Kidney (tissue), 14 donors: ENCODE measurements around the gene MAML3. TPM values are rescaled to one million over a fixed set of nuclear protein-coding genes. Genes with fewer than 3 reads are reported as not detected.

Source experiments
- DNase-seq, 5 donors: peaks; one replicate each; pipeline ENCODE4 v3.0.0-alpha.2; 2013 to 2020
- FAIRE-seq: peaks from 2 replicates; lab custom pipeline; 2012; peaks lifted over from hg19 to GRCh38; lab: Jason Lieb, UNC
- H3K27ac ChIP-seq, 2 donors: one replicate each; pipeline ENCODE4 v1.7.0; 2013; ENCODE audit warnings: low read depth in 2 of 2, low read length in 2 of 2, inconsistent platforms in 1 of 2
- H3K27me3 ChIP-seq: one replicate; pipeline ENCODE4 v1.7.1; 2013; ENCODE audit warnings: low read length, inconsistent platforms; ENCODE audit not compliant: control insufficient read depth, insufficient read depth
- H3K36me3 ChIP-seq, 3 donors: one replicate each; pipeline versions ENCODE4 v1.7.0 to v1.7.1; 2013; ENCODE audit warnings: low read length in 3 of 3, control low read depth in 1 of 3, inconsistent platforms in 1 of 3; ENCODE audit not compliant: insufficient read depth in 3 of 3, control insufficient read depth in 2 of 3
- H3K4me1 ChIP-seq, 3 donors: one replicate each; pipeline versions ENCODE4 v1.7.0 to v1.7.1; 2013; ENCODE audit warnings: low read length in 3 of 3, inconsistent platforms in 1 of 3, low read depth in 1 of 3; ENCODE audit not compliant: control insufficient read depth in 2 of 3, insufficient read depth in 2 of 3
- H3K4me3 ChIP-seq, 3 donors: one replicate each; pipeline versions ENCODE4 v1.7.0 to v1.8.1; 2013; ENCODE audit warnings: low read length in 3 of 3, control low read depth in 1 of 3, inconsistent platforms in 1 of 3
- H3K9ac ChIP-seq, 3 donors: one replicate each; pipeline versions ENCODE4 v1.7.0 to v1.7.1; 2013; ENCODE audit warnings: low read length in 3 of 3, control low read depth in 1 of 3, inconsistent platforms in 1 of 3
- H3K9me3 ChIP-seq, 3 donors: one replicate each; pipeline versions ENCODE4 v1.7.0 to v1.7.1; 2013; ENCODE audit warnings: low read length in 3 of 3, control low read depth in 1 of 3, inconsistent platforms in 1 of 3; ENCODE audit not compliant: control insufficient read depth in 2 of 3, insufficient read depth in 1 of 3
- CTCF ChIP-seq: IDR thresholded peaks from 3 replicates; pipeline ENCODE4 v1.5.1; 2012; ENCODE audit warnings: mild to moderate bottlenecking, moderate library complexity, borderline replicate concordance; ENCODE audit not compliant: insufficient read depth; ENCODE audit errors: extremely low read depth
- intact Hi-C: fragments of 100-400 bp; cut with DNase I; formaldehyde crosslinking; loops from one replicate; pipeline ENCODE4 v1.11.1; 2022
- polyA plus RNA-seq: library from polyadenylated mRNA; stranded (reverse); fragments of 350-450 nt; fragmentation: Illumina TruSeq; extraction: RNeasy Lipid Tissue Mini Kit (QIAGEN cat#74804); gene quantifications from one replicate; pipeline ENCODE4 v1.2.3, GENCODE V29; 2014; ENCODE audit warnings: low read depth, low replicate concordance; ENCODE audit not compliant: insufficient read depth
- total RNA-seq: library from RNA; stranded (reverse); fragmentation: NEBNext Ultra II Directional; extraction: Animal tissue kit (Norgen Biotek cat#: 25700); gene quantifications from one replicate; pipeline ENCODE4 v1.2.1, GENCODE V29; 2021
- donor health status: control.
- donor health status: control.
- donor health status: control.
- donor health status: control.
- donor health status: control.
- donor health status: DM: yes; HTN: yes; CAD: no.
- donor health status: Normal renal cell carcinoma (clear cell type).

MAML3 gene
- total and polyA plus RNA-seq, 2 donors from 2014 or later, result 1.4 to 10.4 TPM

GRCh38 chr4:139817657-139818452 lies 336.1 kb downstream of the MAML3 start:
- Histone ChIP-seq H3K4me1 (peaks cover 0 to 6% (median 2%) of the 10 kb centered on the region in 3 donors), H3K9ac (no peak overlapping the region), H3K4me3 (no peak overlapping the region), H3K9me3 (no peaks in the 10 kb centered on the region), H3K36me3 (no peaks in the 10 kb centered on the region), H3K27ac (no peak overlapping the region), H3K27me3 (no peaks in the 10 kb centered on the region)
- DNase-seq (no peak), FAIRE-seq (no peak)
- no peak for TF ChIP-seq CTCF
- intact Hi-C loops, result no loop called here

DNA sequence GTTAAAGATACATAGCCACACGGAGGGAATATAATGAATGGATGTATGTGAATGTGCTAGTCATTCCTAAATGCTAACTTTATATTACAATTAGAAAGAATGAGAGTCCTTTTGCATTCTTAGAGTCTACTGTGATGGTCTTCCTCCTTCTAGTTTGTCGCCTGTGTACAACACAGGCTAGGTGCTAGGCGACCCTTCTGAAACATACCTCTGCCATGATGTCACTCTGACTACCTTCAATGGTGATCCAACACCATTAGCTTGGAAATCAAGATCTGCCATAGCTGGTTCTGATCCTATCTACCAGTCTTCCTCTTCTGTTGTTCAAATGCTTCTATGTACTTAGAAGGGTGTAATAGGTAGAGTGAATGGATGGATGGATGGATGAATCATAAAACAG lies 337.1 kb downstream of the MAML3 start:
- intact Hi-C loops, result no loop called here
- no peaks in the 10 kb centered on the region for H3K27me3 ChIP-seq
- H3K9me3 ChIP-seq, result no peaks in the 10 kb centered on the region
- no peak overlapping the region for H3K27ac ChIP-seq
- no peaks in the 10 kb centered on the region for H3K36me3 ChIP-seq
- H3K4me1 ChIP-seq, result peaks cover 0 to 6% (median 2%) of the 10 kb centered on the region in 3 donors
- FAIRE-seq (no peak), DNase-seq (no peak)
- H3K9ac ChIP-seq, result no peak overlapping the region
- TF ChIP-seq CTCF, result no peak
- no peak overlapping the region for H3K4me3 ChIP-seq

- TF ChIP-seq CTCF, result no peak
- Histone ChIP-seq H3K36me3 (no peaks in the 10 kb centered on the region), H3K4me3 (peak overlapping the region; percentile 1 to 46 (median 34)), H3K27me3 (no peaks in the 10 kb centered on the region), H3K4me1 (peaks cover 0 to 6% (median 2%) of the 10 kb centered on the region in 3 donors), H3K27ac (peak overlapping the region in 1 of 2 donors; percentile 69), H3K9ac (peak overlapping the region in 1 of 3 donors; percentile 4), H3K9me3 (peaks cover 0 to under 1% (median 0%) of the 10 kb centered on the region in 3 donors)
- peak; percentile 78 to 93 (median 90) for DNase-seq
- FAIRE-seq, result no peak
- intact Hi-C loops, result no loop called here
Measured at GRCh38 chr4:139815778-139816601, 338.0 kb downstream of the MAML3 start.
